HG03196 (cell line): ENCODE data around the gene ISOC2.
"Not testable (repeated sequence)": the region's sequence is repeated elsewhere in the genome, so short reads cannot be mapped to it uniquely, and the experiment has no call there.

Experiments used
- ATAC-seq: cut with Tn5 transposase; IDR thresholded peaks from one replicate; pipeline ENCODE4 v1.9.1; 2021; ENCODE audit not compliant: unreplicated experiment

ISOC2 gene

GRCh38 chr19:55418185-55418584 is 43.3 kb downstream of the ISOC2 start:
- no peak for ATAC-seq

- no peak for ATAC-seq
Observed at GRCh38 chr19:55410168-55410567, 51.3 kb downstream of the ISOC2 start.

- not testable (repeated sequence) for ATAC-seq
Observed at GRCh38 chr19:55409179-55409578, 52.3 kb downstream of the ISOC2 start.

GRCh38 chr19:55408533-55408872 is 52.9 kb downstream of the ISOC2 start:
- ATAC-seq, result no peak

GRCh38 chr19:55407800-55408532 is 53.5 kb downstream of the ISOC2 start:
- peak; percentile 85 for ATAC-seq

GRCh38 chr19:55407550-55407799 is 54.0 kb downstream of the ISOC2 start, which contains the start of gene UBE2S:
TSS of gene UBE2S (minus strand) at chr19:55407788. CDS start at chr19:55407589, 199 bp downstream.
- ATAC-seq, result not testable (repeated sequence)

GRCh38 chr19:55406826-55407549 is 54.5 kb downstream of the ISOC2 start:
- peak; percentile 11 for ATAC-seq

GRCh38 chr19:55406091-55406825 is 55.2 kb downstream of the ISOC2 start:
- ATAC-seq, result no peak

- no peak for ATAC-seq
Observed at GRCh38 chr19:55405638-55406037, 55.8 kb downstream of the ISOC2 start.
